Suprapubic skin (tissue), 3 donors: ENCODE data around the gene DDX23.

Experiments used
- EP300 ChIP-seq: sonication (generic); formaldehyde crosslinking; IDR thresholded peaks from one replicate; pipeline ENCODE4 v1.6.1; 2017; ENCODE audit warnings: antibody characterized with exemption
- POLR2A ChIP-seq, 2 donors: fragments of 450-650 bp; IDR thresholded peaks; one replicate each; pipeline ENCODE4 v1.6.1; 2017; ENCODE audit warnings: antibody characterized with exemption in 2 of 2, mild to moderate bottlenecking in 2 of 2, moderate library complexity in 2 of 2
- TF ChIP-seq, protein P1 (sequence below), 2 donors: fragments of 200-600 bp in 1 of 2; fragments of 450-650 bp in 1 of 2; sonication (generic) in 1 of 2; IDR thresholded peaks; one replicate each; pipeline ENCODE4 v1.5.1; 2016 to 2019; ENCODE audit warnings: antibody characterized with exemption in 2 of 2, mild to moderate bottlenecking in 1 of 2, moderate library complexity in 1 of 2

GRCh38 chr12:48800457-48800856, 51.5 kb downstream of the DDX23 start:
- TF ChIP-seq, protein P1, sequence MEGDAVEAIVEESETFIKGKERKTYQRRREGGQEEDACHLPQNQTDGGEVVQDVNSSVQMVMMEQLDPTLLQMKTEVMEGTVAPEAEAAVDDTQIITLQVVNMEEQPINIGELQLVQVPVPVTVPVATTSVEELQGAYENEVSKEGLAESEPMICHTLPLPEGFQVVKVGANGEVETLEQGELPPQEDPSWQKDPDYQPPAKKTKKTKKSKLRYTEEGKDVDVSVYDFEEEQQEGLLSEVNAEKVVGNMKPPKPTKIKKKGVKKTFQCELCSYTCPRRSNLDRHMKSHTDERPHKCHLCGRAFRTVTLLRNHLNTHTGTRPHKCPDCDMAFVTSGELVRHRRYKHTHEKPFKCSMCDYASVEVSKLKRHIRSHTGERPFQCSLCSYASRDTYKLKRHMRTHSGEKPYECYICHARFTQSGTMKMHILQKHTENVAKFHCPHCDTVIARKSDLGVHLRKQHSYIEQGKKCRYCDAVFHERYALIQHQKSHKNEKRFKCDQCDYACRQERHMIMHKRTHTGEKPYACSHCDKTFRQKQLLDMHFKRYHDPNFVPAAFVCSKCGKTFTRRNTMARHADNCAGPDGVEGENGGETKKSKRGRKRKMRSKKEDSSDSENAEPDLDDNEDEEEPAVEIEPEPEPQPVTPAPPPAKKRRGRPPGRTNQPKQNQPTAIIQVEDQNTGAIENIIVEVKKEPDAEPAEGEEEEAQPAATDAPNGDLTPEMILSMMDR (IDR thresholded peaks at IDR 0.05), result no peak
- TF ChIP-seq POLR2A (IDR thresholded peaks at IDR 0.05) (no peak), EP300 (no peak)
